ENCODE results near the gene OR5K4.

DNA sequence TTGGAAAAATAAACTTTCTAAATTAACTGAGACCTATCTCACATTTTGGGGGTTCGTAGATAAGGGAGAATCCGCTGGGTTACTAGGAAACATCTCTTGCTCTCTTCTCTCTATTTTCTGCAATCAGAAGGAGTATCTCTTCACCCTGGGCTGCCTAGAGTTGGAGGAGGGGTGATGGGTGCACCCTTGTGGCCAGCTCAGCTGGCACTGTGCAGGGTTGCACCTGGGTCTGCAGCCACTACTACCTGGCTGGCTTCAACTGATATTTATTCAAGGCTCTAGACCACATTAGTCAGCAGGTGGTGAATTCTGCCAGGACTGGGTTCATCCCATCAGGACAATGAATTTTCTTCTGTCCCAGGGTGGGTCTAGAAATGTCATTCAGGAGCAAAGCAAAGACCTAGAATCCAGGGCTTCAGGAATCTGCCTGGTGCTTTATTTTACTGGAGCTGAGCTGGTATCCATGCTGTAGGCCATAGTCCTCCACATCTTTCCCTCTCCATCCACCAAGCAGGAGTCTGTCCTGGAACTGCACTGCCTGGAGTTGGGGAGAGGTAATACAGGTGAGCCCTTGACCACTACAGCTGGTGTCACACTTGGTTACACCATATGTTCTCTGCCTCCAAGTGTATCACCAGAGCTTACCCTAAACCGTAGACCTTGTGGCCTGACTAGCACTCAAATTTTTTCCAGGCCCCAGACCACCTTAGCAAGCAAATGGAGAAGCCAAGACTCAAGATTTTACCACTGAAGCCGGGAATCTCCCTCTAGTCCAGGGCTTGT, 14.0 kb downstream of the OR5K4 start:
- TF ChIP-seq POLR2A (IDR thresholded peaks at IDR 0.05; ENCODE audit: control extremely low read depth in 1 of 2, low read depth in 2 of 2, low read length in 2 of 2) (no peak), RAD21 (IDR thresholded peaks at IDR 0.05 in 1 of 2, conservative IDR thresholded peaks at IDR 0.05 in 1 of 2; ENCODE audit: low read depth in 2 of 2, low read length in 2 of 2) (no peak), GABPA (IDR thresholded peaks at IDR 0.05; ENCODE audit: borderline replicate concordance, insufficient read depth, low read length) (no peak), POLR2AphosphoS5 (IDR thresholded peaks at IDR 0.05; ENCODE audit: low read depth, low read length) (no peak)
- TF ChIP-seq, protein P1, sequence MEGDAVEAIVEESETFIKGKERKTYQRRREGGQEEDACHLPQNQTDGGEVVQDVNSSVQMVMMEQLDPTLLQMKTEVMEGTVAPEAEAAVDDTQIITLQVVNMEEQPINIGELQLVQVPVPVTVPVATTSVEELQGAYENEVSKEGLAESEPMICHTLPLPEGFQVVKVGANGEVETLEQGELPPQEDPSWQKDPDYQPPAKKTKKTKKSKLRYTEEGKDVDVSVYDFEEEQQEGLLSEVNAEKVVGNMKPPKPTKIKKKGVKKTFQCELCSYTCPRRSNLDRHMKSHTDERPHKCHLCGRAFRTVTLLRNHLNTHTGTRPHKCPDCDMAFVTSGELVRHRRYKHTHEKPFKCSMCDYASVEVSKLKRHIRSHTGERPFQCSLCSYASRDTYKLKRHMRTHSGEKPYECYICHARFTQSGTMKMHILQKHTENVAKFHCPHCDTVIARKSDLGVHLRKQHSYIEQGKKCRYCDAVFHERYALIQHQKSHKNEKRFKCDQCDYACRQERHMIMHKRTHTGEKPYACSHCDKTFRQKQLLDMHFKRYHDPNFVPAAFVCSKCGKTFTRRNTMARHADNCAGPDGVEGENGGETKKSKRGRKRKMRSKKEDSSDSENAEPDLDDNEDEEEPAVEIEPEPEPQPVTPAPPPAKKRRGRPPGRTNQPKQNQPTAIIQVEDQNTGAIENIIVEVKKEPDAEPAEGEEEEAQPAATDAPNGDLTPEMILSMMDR (IDR thresholded peaks at IDR 0.05; ENCODE audit: control extremely low read depth in 1 of 3, insufficient read depth in 1 of 3, low read depth in 1 of 3, low read length in 3 of 3), result no peak

Measured in H1 (cell line).